H54 (cell line): Measurements from ENCODE around the gene MCAM.

Experiments used
- DNase-seq: peaks from one replicate; pipeline ENCODE4 v3.0.0; 2011; ENCODE audit warnings: low spot score, mixed read lengths; ENCODE audit not compliant: insufficient read length
- FAIRE-seq: peaks from 3 replicates; lab custom pipeline; 2011; peaks lifted over from hg19 to GRCh38; lab: Jason Lieb, UNC
- POLR2A ChIP-seq: IDR thresholded peaks from 2 replicates; pipeline ENCODE4 v1.6.1; 2011; ENCODE audit warnings: low read depth, mild to moderate bottlenecking, low read length

The MCAM gene

DNA sequence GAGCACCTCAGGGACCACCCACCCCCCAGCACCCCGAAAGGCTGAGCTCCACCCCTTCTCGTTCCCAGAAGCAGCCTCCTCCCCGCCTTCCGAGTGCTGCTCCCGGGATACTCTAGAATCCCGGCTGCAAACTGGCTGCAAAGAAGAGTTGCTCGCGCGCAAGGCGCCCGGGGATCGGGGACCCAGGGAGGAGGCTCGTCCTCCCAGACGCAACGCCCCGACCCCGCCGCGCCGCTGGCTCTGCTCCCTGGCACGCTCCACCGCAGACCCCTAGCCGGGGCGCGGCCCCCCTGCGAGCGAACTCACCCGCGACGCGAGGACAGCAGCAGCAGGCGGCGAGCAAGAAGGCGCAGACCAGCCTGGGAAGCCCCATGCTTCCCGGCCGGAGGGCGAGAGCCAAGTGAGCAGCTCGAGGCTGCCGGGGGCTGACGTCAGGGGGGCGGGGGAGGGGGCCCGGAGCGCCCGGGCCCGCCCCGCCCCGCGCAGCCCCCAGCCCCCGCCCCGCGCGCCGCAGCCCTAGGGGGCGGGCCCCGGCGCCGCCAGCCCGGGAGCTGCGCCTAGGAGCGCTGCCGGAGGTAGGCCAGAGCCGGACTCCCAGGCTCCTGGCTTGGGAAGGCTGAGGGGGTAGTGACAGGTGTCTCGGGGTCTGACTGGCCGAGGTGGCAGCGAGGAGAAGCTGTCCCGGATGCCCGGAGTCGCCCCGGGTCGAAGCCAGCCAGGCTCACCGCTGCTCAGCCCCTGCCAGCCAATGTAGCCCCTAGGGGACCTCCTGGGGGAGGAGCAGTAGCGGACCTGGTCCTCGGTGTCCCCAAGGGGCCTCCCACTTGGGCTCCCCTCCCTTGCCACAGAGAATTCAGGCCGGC is at the start of gene MCAM:
MCAM (minus strand) TSS at position 402 of the 863 bp plus-strand sequence; CDS start at position 373, 29 bp downstream.
- FAIRE-seq (no peak), DNase-seq (no peak)
- no peak for TF ChIP-seq POLR2A

GRCh38 chr11:119365071-119365591 is 48.2 kb upstream of the MCAM start:
- TF ChIP-seq POLR2A: no peak
- no peak for FAIRE-seq

DNA sequence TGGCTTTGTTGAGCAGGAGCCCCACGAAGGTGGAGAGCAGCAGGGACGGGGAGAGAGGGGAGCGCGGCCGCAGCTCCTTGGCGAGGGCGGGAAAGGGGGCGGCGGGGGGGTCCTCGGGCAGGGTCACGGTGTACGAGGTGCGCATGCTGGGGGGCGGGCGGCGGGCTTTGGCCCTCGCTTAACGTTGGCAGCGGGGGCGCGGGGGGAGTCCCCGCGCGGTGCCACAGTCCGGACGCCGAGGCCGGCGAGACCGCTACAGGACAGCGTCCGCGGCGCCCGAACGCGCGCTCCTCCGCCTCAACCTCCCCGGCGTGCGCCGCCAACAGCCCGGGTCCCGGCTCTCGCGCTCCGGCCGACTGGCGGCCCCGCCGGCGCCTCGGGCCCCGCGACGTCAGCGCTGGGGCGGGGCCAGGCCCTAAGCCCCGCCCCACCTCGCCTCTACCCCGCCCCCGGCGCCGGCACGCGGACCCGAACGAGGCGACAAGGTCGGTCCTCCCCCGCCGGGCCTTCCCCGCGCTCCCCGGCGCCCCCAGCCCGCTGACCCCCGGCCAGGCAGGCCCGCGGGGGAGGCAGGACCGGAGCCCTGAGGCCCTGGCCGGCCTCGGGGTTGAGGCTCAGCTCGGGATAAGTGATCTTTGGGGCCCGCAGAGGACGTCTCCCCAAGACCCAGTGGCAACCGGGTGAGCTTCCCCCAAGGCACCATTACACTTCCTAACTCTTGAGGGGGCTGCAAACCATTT is 47.1 kb upstream of the MCAM start:
- DNase-seq (no peak), FAIRE-seq (no peak)
- TF ChIP-seq POLR2A: 0 out of 2 replicates have a peak, but pooled peaks have one; percentile 23

More at GRCh38 chr11:119365071-119365591, 48.2 kb upstream of the MCAM start:
- no peak for DNase-seq

DNA sequence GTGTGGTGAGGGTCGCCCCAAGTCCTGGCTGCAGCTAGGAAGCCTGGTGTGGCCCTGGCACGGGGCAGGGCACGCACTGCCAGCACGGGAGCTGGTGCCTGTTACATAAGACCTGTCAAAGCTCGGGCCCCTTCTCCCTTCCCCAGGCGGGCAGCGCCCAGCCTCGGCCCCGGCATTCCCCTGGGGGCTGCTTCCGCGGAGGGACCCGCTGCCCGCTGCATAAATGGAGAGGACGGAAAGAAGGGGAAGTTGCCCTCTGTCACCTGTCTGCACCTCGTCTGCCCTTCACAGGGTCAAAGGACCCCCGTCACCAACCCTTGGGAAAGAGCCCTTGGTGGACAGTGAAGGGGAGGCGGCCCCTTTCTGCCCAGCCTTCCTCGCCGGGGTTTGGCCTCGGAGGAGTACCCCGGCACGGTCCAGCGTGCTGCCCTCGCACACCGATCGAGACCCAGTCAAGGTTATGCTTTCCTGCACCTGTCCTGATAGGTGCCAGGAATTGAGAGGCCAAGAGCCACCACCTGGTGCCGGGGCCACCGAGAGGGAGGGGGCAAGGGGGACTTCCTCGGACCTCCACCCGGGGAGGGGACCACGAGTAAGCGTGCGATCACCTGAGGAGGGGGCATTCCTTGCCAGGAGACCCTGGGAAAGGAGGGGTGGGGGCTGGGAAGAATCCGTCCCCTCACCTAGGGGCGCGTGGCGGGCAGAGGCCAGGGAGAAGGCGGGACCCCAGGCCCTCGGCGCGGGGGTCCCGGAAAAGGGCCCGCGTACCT is 46.3 kb upstream of the MCAM start:
- FAIRE-seq (no peak), DNase-seq (no peak)
- TF ChIP-seq POLR2A: no peak

GRCh38 chr11:119362741-119363080 is 45.8 kb upstream of the MCAM start:
- FAIRE-seq: no peak
- TF ChIP-seq POLR2A: no peak
- DNase-seq: no peak

DNA sequence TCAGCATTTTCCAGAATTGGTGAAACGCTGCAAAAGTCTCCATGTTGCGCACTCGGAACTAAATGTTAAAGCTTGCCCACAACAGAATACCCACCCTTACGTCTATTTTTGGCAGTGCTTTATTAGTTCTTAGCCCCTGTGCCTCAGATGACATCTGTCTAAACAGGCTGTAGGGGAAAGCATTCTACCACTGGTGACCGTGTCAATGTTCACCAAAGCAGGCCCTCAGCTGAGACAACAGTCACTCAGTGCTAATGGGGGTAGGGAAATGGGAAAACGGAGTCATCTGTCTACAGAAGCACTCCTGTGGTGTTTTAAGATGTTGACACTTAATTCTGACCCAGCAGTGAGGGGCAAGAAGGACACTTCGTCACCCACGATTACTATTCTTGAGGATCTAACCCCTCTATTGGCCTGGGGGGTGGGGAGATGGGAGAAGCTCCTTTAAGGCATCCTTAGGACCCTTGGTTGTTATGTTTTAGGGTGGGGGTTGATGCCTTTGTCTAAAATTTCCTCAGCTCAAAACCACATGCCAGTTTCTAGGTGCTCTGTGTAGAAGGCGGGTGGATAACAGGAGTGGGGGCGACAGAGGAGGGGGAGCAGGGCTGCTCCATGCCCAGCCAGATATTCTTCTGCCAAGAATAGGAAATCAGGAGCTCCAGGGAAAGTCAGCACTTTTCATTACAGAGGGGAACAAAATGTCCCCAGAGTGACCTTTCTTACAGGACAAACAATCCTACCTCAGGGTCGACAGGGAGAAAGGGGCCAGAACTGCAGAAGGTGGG is 45.2 kb upstream of the MCAM start:
- no peak for DNase-seq
- no peak for TF ChIP-seq POLR2A
- FAIRE-seq: no peak

DNA sequence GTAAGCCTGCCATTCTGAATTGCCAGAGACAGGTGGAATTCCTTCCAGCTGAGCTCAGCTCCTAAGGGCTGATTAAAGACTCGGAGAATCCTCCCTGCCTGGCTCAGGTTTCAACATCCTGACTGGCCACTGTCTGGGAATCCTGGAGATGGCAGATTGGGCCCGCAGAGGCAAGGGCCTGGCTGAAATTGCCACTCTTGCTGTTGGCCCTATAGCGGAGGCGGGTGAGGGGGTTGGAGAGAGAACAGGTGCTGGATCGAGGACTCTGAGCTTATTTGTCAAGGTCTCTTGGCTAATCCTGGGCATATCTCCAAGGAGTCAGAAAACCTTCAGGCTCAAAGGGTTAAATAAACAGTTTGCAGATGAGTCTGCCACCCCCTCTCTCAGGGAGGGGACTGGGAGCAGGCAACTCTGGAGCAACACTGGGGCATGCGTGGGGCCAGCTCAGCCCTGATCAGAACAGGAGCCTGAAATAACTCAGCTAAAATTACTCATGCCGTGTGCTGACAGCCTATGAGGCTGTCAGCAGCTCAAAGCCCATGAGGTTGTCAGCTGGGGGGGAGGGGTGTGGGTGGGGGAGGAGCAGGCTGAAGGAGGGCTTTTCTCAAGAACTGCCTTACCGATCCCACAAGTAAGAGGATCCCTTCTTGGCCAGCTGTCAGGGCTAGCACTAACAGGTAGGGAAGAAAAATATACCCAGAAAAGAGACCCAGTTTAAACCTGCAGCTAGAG is 44.3 kb upstream of the MCAM start:
- no peak for TF ChIP-seq POLR2A
- peak; percentile 73 for DNase-seq
- peak; percentile 20 for FAIRE-seq

GRCh38 chr11:119359365-119360214 is 42.7 kb upstream of the MCAM start:
- no peak for FAIRE-seq
- no peak for TF ChIP-seq POLR2A
- DNase-seq: no peak

DNA sequence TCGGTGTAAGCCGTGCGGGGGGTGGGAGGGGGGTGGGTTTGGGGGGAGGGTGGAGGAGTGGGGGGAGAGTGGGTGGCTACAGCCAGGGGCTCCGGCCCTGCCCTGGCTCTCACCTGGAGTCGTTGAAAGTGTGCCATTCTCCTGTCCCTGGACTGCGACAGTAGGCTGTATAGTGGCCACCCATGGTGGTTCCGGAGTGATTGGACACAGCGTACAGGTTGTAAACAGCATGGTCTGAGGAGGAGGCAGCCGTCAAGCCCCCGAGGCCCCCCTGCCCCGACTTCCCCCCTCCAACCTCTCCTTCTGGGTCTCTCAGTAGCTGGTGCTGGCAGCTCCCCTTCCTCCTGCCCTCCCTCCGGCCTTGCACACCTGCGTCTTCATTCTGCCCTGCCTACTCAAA is 40.1 kb upstream of the MCAM start:
- FAIRE-seq (no peak), DNase-seq (no peak)
- TF ChIP-seq POLR2A: no peak

- peak; percentile 89 for DNase-seq
Observed at GRCh38 chr11:119356349-119357031, 39.6 kb upstream of the MCAM start.

More at GRCh38 chr11:119356349-119357031, 39.6 kb upstream of the MCAM start:
- no peak for TF ChIP-seq POLR2A
- no peak for FAIRE-seq
